ENCODE measurements around the gene PHGDH. TPM values are rescaled to one million over a fixed set of nuclear protein-coding genes. Genes with fewer than 3 reads are reported as not detected.

Gene PHGDH
- total and polyA plus RNA-seq, 9 of the 15 experiments (the other 6 are each of a cell fraction or from before 2014, with no cell fraction given) = 6.7 to 84.2 (median 36.2) TPM

DNA sequence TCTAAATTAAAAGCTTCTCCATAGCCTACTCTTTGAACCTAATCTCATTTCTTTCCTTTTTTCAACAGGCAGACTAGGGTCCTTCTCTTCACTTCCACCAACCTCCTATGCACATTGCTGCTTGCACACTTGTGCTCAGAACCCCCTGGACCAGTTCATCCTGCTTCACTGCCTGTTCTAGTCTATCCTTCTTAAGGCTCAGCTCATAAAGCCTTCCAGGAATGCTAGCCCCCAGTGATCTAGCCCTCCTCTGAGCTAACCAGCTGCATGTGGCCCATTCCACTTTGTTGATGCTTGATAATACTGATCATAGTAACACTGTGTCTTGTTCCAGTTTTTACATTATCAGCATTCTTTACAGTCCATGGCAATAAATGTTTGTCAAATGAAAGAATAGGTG lies 22.9 kb upstream of the PHGDH start:
- no peaks in the 10 kb centered on the region for H3K4me1 ChIP-seq (replicated peaks in 1 of 2; ENCODE audit: control insufficient read depth in 2 of 2, insufficient read depth in 2 of 2, low read length in 2 of 2)
- no peak for ATAC-seq
- no peak overlapping the region for H3K27ac ChIP-seq (ENCODE audit: extremely low read depth, low read depth, low read length)
- H3K4me3 ChIP-seq = no peak overlapping the region
- H3K9ac ChIP-seq (ENCODE audit: insufficient read depth in 1 of 2, low read depth in 2 of 2, low read length in 2 of 2) = no peak overlapping the region
- FAIRE-seq = no peak
- H3K79me2 ChIP-seq (ENCODE audit: control insufficient read depth, insufficient read depth, low read length) = no peaks in the 10 kb centered on the region
- in situ Hi-C loops (cut with MboI) (no loop called here), intact Hi-C loops (cut with micrococcal nuclease) (no loop called here)
- TF ChIP-seq ZNF316 (IDR thresholded peaks at IDR 0.05) (peak; percentile 58), HIVEP1 (CRISPR knock-in tag; IDR thresholded peaks at IDR 0.05) (no peak), TCFL5 (CRISPR knock-in tag; conservative IDR thresholded peaks at IDR 0.05) (no peak), C11orf30 (IDR thresholded peaks at IDR 0.05; ENCODE audit: low read depth) (0 out of 2 replicates have a peak, but pooled peaks have one; percentile 21)
- BruUV-seq (replicated peaks) = no TSS peak
- H3K27me3 ChIP-seq (ENCODE audit: control insufficient read depth in 2 of 2, insufficient read depth in 2 of 2, low read length in 2 of 2) = peaks cover 0 to 5% of the 10 kb centered on the region in 2 experiments; a peak in 1 of 5 replicates
- no peak for DNase-seq (ENCODE audit: extremely low read depth in 1 of 4, low spot score in 3 of 4)
- no peaks in the 10 kb centered on the region for H3K9me3 ChIP-seq (replicated peaks; ENCODE audit: control insufficient read depth, insufficient read depth, low read depth, low read length)
- CTCF ChIA-PET (ENCODE audit: low intra/inter-chr PET ratio) = no interaction called here
- POLR2A ChIA-PET = no interaction called here
- no peaks in the 10 kb centered on the region for H4K20me1 ChIP-seq (replicated peaks; ENCODE audit: control insufficient read depth, insufficient read depth, low read length)
- no peak overlapping the region for H3K4me2 ChIP-seq (ENCODE audit: insufficient read depth, low read length)
- H2AFZ ChIP-seq (ENCODE audit: low read depth, low read length) = no peak overlapping the region
- H3K9me1 ChIP-seq (ENCODE audit: control insufficient read depth, insufficient read depth, low read length) = no peaks in the 10 kb centered on the region
- H3K36me3 ChIP-seq (ENCODE audit: control insufficient read depth, insufficient read depth, low read length) = no peaks in the 10 kb centered on the region

GRCh38 chr1:119689511-119689910 lies 22.2 kb upstream of the PHGDH start:
- no peak overlapping the region for H3K27ac ChIP-seq (ENCODE audit: extremely low read depth, low read depth, low read length)
- no peak overlapping the region for H2AFZ ChIP-seq (ENCODE audit: low read depth, low read length)
- CTCF ChIA-PET (ENCODE audit: low intra/inter-chr PET ratio) = no interaction called here
- H3K9ac ChIP-seq (ENCODE audit: insufficient read depth in 1 of 2, low read depth in 2 of 2, low read length in 2 of 2) = no peak overlapping the region
- no peaks in the 10 kb centered on the region for H3K79me2 ChIP-seq (ENCODE audit: control insufficient read depth, insufficient read depth, low read length)
- intact Hi-C loops (cut with micrococcal nuclease) (no loop called here), in situ Hi-C loops (cut with MboI) (no loop called here)
- ATAC-seq (no peak), DNase-seq (ENCODE audit: extremely low read depth in 1 of 4, low spot score in 3 of 4) (no peak), FAIRE-seq (no peak)
- no TSS peak for BruUV-seq (replicated peaks)
- no peaks in the 10 kb centered on the region for H3K9me3 ChIP-seq (replicated peaks; ENCODE audit: control insufficient read depth, insufficient read depth, low read depth, low read length)
- no peaks in the 10 kb centered on the region for H4K20me1 ChIP-seq (replicated peaks; ENCODE audit: control insufficient read depth, insufficient read depth, low read length)
- no peak overlapping the region for H3K4me2 ChIP-seq (ENCODE audit: insufficient read depth, low read length)
- POLR2A ChIA-PET = no interaction called here
- no peak overlapping the region for H3K4me3 ChIP-seq
- no peaks in the 10 kb centered on the region for H3K9me1 ChIP-seq (ENCODE audit: control insufficient read depth, insufficient read depth, low read length)
- peaks cover 0 to 5% of the 10 kb centered on the region in 2 experiments; a peak in 1 of 5 replicates for H3K27me3 ChIP-seq (ENCODE audit: control insufficient read depth in 2 of 2, insufficient read depth in 2 of 2, low read length in 2 of 2)
- H3K36me3 ChIP-seq (ENCODE audit: control insufficient read depth, insufficient read depth, low read length) = no peaks in the 10 kb centered on the region
- no peaks in the 10 kb centered on the region for H3K4me1 ChIP-seq (replicated peaks in 1 of 2; ENCODE audit: control insufficient read depth in 2 of 2, insufficient read depth in 2 of 2, low read length in 2 of 2)
- TF ChIP-seq ETS1 (conservative IDR thresholded peaks at IDR 0.05; ENCODE audit: control insufficient read depth, low read depth, low read length) (no peak), DMBX1 (CRISPR knock-in tag; IDR thresholded peaks at IDR 0.05; ENCODE audit: borderline replicate concordance) (no peak), E2F6 (IDR thresholded peaks at IDR 0.05; ENCODE audit: borderline replicate concordance in 1 of 2, extremely low read depth in 1 of 2, insufficient read depth in 1 of 2, insufficient read length in 1 of 2, low read depth in 1 of 2, low read length in 1 of 2, poor library complexity in 1 of 2, severe bottlenecking in 1 of 2) (no peak), ERF (CRISPR knock-in tag; IDR thresholded peaks at IDR 0.05) (no peak), TCF7 (IDR thresholded peaks at IDR 0.05; ENCODE audit: borderline replicate concordance) (no peak), FOSL1 (tag; conservative IDR thresholded peaks at IDR 0.05) (no peak), CEBPG (CRISPR knock-in tag; IDR thresholded peaks at IDR 0.05) (no peak), CEBPG (tag; conservative IDR thresholded peaks at IDR 0.05 in 1 of 2, IDR thresholded peaks at IDR 0.05 in 1 of 2) (no peak), MCM3 (IDR thresholded peaks at IDR 0.05) (no peak), NCOA1 (IDR thresholded peaks at IDR 0.05; ENCODE audit: low read depth) (no peak)
- TF ChIP-seq, protein P1, sequence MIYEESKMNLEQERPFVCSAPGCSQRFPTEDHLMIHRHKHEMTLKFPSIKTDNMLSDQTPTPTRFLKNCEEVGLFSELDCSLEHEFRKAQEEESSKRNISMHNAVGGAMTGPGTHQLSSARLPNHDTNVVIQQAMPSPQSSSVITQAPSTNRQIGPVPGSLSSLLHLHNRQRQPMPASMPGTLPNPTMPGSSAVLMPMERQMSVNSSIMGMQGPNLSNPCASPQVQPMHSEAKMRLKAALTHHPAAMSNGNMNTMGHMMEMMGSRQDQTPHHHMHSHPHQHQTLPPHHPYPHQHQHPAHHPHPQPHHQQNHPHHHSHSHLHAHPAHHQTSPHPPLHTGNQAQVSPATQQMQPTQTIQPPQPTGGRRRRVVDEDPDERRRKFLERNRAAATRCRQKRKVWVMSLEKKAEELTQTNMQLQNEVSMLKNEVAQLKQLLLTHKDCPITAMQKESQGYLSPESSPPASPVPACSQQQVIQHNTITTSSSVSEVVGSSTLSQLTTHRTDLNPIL (CRISPR knock-in tag; IDR thresholded peaks at IDR 0.05) = no peak

All from K562 (cell line).